ENCODE measurements around the gene LIN7A. TPM values are rescaled to one million over a fixed set of nuclear protein-coding genes. Genes with fewer than 3 reads are reported as not detected.

LIN7A gene
- polyA plus RNA-seq, 1 experiment, result 10.4 TPM

DNA sequence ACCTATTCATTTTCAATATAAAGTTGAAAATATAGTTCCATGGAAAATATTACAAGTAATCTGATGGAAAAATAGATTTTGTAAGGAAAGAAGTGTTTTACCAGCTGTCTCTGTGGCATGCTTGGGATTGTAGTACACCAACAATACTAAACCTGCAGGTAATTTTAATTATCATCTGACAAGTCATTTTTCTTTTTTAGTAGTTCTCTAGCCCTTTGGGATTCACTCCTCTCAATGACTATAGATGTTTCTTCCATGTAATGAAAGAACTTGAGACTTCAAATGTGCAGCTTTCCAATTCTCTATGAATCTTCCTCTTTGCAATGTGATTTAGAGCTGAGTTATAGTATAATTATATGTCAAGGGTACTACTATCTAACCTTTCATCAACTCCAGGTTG, 14.7 kb upstream of the LIN7A start:
- Histone ChIP-seq H3K27me3 (ENCODE audit: control insufficient read depth, insufficient read depth, low read length) (no peaks in the 10 kb centered on the region), H3K27ac (ENCODE audit: low read depth, low read length) (no peak overlapping the region), H3K4me3 (ENCODE audit: low read depth, low read length) (no peak overlapping the region), H3K9me3 (ENCODE audit: control insufficient read depth, insufficient read depth, low read length) (no peaks in the 10 kb centered on the region)
- ChIA-PET CTCF (no interaction called here), POLR2A (no interaction called here)
- TF ChIP-seq, protein P1, sequence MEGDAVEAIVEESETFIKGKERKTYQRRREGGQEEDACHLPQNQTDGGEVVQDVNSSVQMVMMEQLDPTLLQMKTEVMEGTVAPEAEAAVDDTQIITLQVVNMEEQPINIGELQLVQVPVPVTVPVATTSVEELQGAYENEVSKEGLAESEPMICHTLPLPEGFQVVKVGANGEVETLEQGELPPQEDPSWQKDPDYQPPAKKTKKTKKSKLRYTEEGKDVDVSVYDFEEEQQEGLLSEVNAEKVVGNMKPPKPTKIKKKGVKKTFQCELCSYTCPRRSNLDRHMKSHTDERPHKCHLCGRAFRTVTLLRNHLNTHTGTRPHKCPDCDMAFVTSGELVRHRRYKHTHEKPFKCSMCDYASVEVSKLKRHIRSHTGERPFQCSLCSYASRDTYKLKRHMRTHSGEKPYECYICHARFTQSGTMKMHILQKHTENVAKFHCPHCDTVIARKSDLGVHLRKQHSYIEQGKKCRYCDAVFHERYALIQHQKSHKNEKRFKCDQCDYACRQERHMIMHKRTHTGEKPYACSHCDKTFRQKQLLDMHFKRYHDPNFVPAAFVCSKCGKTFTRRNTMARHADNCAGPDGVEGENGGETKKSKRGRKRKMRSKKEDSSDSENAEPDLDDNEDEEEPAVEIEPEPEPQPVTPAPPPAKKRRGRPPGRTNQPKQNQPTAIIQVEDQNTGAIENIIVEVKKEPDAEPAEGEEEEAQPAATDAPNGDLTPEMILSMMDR (IDR thresholded peaks at IDR 0.05; ENCODE audit: low read depth, low read length), result no peak
- DNase-seq (ENCODE audit: low read depth, low spot score), result no peak

DNA sequence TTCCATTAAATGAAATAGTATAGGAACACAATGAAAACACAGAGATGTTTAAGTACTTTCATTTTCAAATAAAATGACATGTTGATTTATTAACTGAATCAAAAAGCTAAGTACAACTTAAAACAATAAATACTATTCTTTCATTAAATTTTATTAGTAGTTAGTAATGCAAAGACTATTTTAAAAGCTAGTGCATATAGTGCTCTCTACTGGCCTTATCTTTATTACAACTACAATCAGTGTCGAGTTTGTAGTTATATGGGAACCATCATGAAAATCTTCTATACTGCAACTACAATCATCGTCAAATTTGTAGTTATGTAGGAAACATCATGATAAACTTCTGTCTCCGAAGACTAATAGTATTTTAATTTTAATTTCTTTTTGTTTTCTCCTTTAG, 8.9 kb upstream of the LIN7A start:
- no peak for DNase-seq (ENCODE audit: low read depth, low spot score)
- TF ChIP-seq, protein P1 (IDR thresholded peaks at IDR 0.05; ENCODE audit: low read depth, low read length), result peak; percentile 55
- no peaks in the 10 kb centered on the region for H3K27me3 ChIP-seq (ENCODE audit: control insufficient read depth, insufficient read depth, low read length)
- H3K27ac ChIP-seq (ENCODE audit: low read depth, low read length), result no peak overlapping the region
- no peak overlapping the region for H3K4me3 ChIP-seq (ENCODE audit: low read depth, low read length)
- H3K9me3 ChIP-seq (ENCODE audit: control insufficient read depth, insufficient read depth, low read length), result no peaks in the 10 kb centered on the region
- CTCF ChIA-PET, result interaction anchor here (0.6 to 2.1 kb wide), 9 partner anchors 11 to 752 kb away, joined by 3 to 25 read pairs (median 3); no protein-coding TSS in a partner anchor
- POLR2A ChIA-PET, result no interaction called here

DNA sequence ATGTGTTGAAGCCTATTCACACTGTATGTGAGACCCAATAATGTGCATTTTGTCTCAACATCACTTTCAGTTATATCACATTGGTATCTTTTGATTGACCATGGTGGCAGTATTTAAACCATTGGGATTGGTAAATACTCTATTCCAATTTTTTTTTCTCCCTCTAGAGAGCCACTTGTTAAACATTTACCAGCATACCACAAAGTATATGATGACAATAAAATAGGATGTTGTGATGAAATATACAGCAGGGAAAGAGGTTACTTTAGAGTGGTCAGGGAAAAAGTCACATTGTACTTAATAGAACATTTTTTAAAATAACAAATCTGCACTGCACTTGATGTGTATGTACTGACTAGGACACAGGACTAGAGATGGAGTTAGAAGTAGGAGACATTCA, 5.6 kb upstream of the LIN7A start:
- H3K27me3 ChIP-seq (ENCODE audit: control insufficient read depth, insufficient read depth, low read length), result no peaks in the 10 kb centered on the region
- POLR2A ChIA-PET, result no interaction called here
- no peak for DNase-seq (ENCODE audit: low read depth, low spot score)
- no peak overlapping the region for H3K4me3 ChIP-seq (ENCODE audit: low read depth, low read length)
- no peak overlapping the region for H3K27ac ChIP-seq (ENCODE audit: low read depth, low read length)
- no peaks in the 10 kb centered on the region for H3K9me3 ChIP-seq (ENCODE audit: control insufficient read depth, insufficient read depth, low read length)
- CTCF ChIA-PET, result interaction anchor here (0.6 to 1.7 kb wide), 4 partner anchors 266 to 624 kb away, joined by 3 to 13 read pairs (median 5); no protein-coding TSS in a partner anchor
- TF ChIP-seq, protein P1 (IDR thresholded peaks at IDR 0.05; ENCODE audit: low read depth, low read length), result no peak

DNA sequence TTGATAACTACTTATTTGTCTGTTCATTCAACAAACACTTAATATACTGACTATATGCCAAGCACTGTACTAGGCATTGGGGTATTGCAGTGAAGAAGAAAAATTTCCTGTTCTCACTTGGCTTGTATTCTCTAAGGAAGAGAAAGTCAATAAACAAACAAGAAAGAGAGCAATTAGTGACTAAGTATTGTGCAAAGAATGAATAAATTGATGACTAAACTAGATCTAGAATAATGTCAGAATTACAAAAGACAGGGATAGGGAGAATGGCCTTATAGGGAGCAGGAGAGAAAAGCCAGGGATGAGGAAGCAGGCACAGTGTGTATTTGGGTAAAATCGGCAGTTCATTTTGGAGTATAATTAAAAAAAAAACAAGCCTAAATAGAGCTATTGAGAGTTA, 4.2 kb upstream of the LIN7A start:
- no peak for DNase-seq (ENCODE audit: low read depth, low spot score)
- CTCF ChIA-PET, result interaction anchor here (1.2 to 1.7 kb wide), 2 partner anchors 529 to 622 kb away, joined by 5 to 13 read pairs; no protein-coding TSS in a partner anchor
- H3K27me3 ChIP-seq (ENCODE audit: control insufficient read depth, insufficient read depth, low read length), result no peaks in the 10 kb centered on the region
- no peak overlapping the region for H3K4me3 ChIP-seq (ENCODE audit: low read depth, low read length)
- POLR2A ChIA-PET, result no interaction called here
- TF ChIP-seq, protein P1 (IDR thresholded peaks at IDR 0.05; ENCODE audit: low read depth, low read length), result no peak
- no peak overlapping the region for H3K27ac ChIP-seq (ENCODE audit: low read depth, low read length)
- peaks cover 3% of the 10 kb centered on the region; the same call in 1 of the 2 replicates for H3K9me3 ChIP-seq (ENCODE audit: control insufficient read depth, insufficient read depth, low read length)

DNA sequence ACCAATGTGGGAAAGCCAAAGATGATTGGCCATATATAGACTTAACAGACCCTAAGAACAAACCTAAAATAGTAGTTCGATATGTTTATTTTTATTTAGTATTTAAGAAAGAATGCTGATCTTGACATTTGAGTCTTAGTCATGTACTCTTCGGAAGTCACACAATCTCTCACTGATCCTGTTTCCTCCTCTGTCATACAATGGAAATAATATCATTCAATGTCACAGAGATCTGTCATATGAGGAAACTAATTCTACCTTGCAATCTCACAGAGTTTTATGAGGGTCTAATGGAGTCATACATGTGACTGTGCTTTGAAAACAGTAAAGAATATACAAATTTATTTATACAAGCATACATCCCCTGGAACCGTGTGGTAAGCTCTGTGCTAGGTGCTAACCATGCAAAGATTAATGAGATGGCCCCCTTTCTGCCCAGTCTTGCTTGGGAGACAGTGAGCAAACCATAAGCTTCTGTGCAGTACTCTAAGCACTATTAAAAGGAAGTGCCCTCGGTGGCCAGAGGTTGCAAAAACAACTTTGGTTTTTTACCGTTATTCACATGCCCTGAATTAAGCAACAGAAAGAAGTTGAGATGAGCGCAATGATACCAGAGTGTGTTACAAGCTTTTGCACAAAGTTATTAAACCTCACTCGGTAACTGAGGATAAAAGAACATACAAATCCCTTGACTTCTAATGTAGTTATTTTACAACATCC, 1.7 kb upstream of the LIN7A start:
- Histone ChIP-seq H3K27ac (ENCODE audit: low read depth, low read length) (no peak overlapping the region), H3K9me3 (ENCODE audit: control insufficient read depth, insufficient read depth, low read length) (peaks cover 6% of the 10 kb centered on the region; the same call in 1 of the 2 replicates), H3K4me3 (ENCODE audit: low read depth, low read length) (no peak overlapping the region), H3K27me3 (ENCODE audit: control insufficient read depth, insufficient read depth, low read length) (no peaks in the 10 kb centered on the region)
- TF ChIP-seq, protein P1 (IDR thresholded peaks at IDR 0.05; ENCODE audit: low read depth, low read length), result no peak
- ChIA-PET POLR2A (no interaction called here), CTCF (interaction anchor here (0.7 to 1.7 kb wide), 3 partner anchors 101 to 745 kb away, joined by 3 to 4 read pairs (median 3); no protein-coding TSS in a partner anchor)
- DNase-seq (ENCODE audit: low read depth, low spot score), result no peak
